ENCODE data around the gene STAT5B. TPM values are rescaled to one million over a fixed set of nuclear protein-coding genes. Genes with fewer than 3 reads are reported as not detected.

The STAT5B gene
- total RNA-seq, 1 experiment from 2014 or later, result 7.1 TPM

DNA sequence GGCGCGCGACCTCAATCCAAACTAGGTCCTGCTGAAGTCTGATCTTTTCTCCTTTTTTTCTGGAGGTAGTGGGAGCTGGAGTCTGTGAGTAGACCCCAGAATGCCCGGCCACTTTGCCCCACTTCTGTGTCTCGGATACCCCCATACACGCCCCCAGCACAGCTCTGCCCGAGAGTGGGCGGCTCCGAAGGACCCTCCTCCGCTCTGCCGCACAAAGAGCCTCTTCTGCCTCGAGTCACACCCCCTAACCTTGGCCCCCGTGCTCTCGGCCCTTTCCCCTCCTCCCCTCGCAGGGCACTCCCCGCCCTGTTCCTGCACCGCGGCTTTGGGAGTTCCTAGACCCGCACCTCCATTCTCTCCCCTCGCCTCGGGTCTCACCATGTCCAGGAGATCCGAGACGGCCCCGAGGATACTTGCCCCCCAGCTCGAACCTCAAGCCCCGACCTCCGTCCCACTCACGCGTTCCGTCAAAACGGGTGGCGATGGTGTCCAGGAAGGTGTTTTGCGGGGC, 95.7 kb downstream of the STAT5B start (continued):
- TF ChIP-seq, protein P1, sequence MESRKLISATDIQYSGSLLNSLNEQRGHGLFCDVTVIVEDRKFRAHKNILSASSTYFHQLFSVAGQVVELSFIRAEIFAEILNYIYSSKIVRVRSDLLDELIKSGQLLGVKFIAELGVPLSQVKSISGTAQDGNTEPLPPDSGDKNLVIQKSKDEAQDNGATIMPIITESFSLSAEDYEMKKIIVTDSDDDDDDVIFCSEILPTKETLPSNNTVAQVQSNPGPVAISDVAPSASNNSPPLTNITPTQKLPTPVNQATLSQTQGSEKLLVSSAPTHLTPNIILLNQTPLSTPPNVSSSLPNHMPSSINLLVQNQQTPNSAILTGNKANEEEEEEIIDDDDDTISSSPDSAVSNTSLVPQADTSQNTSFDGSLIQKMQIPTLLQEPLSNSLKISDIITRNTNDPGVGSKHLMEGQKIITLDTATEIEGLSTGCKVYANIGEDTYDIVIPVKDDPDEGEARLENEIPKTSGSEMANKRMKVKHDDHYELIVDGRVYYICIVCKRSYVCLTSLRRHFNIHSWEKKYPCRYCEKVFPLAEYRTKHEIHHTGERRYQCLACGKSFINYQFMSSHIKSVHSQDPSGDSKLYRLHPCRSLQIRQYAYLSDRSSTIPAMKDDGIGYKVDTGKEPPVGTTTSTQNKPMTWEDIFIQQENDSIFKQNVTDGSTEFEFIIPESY (IDR thresholded peaks at IDR 0.05; ENCODE audit: extremely low read depth, insufficient replicate concordance, low read length), result no peak
- no peak for TF ChIP-seq EGR1 (IDR thresholded peaks at IDR 0.05; ENCODE audit: low read depth)
- no peak for TF ChIP-seq TCF7L2 (IDR thresholded peaks at IDR 0.05; ENCODE audit: borderline replicate concordance, extremely low read depth, insufficient read depth, insufficient read length)

DNA sequence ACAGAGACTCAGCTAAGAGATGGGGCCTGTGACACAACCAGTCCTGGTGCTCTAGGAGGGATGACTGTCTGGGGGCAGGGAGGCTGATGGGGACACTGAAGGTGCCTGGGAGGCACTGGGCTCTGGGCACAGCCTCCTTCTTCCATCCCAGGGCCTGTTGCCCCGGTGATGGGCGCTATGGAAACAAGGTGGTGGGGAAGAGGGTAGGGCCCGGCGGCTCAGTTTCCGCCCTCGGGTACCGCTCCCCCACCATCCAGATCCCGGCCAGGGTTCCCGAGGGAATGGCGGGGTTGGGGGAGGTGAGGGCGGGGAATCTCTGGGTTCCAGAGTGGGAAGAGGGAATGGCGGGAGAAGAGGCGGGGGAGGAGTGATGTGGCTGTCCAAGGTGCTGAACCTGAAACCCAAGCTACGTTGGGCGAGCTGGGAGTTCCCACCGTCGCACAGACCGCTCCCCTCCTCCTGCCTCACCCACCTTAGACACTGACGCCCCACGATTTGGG, 96.2 kb downstream of the STAT5B start:
- Histone ChIP-seq H3K4me1 (ENCODE audit: control insufficient read depth in 1 of 2, insufficient read depth in 2 of 2, low read length in 2 of 2) (peaks cover 14 to 24% of the 10 kb centered on the region in 2 experiments), H3K79me2 (ENCODE audit: insufficient read depth, low read length) (no peaks in the 10 kb centered on the region), H3K27ac (ENCODE audit: low read depth, low read length) (no peak overlapping the region), H3K9me2 (ENCODE audit: insufficient read depth) (no peaks in the 10 kb centered on the region), H3K9ac (ENCODE audit: low read length) (no peak overlapping the region), H3K27me3 (ENCODE audit: insufficient read depth, low read length) (peaks cover 3% of the 10 kb centered on the region; the same call in 1 of the 2 replicates), H3K36me3 (ENCODE audit: control insufficient read depth in 1 of 2, insufficient read depth in 2 of 2, low read length in 2 of 2) (no peaks in the 10 kb centered on the region), H3K4me2 (ENCODE audit: low read length) (no peak overlapping the region), H3K9me3 (ENCODE audit: control insufficient read depth in 1 of 2, insufficient read depth in 1 of 2, low read depth in 1 of 2, low read length in 2 of 2) (no peaks in the 10 kb centered on the region), H3K4me3 (replicated peaks in 1 of 2; ENCODE audit: low read depth in 1 of 2, low read length in 2 of 2) (no peak overlapping the region), H2AFZ (ENCODE audit: low read depth, low read length, poor library complexity, severe bottlenecking) (no peak overlapping the region), H4K20me1 (ENCODE audit: insufficient read depth) (no peaks in the 10 kb centered on the region)
- RAD21 ChIA-PET (ENCODE audit: low non-redundant PET in 1 of 2, low total read pairs in 2 of 2, uncharacterized antibody in 2 of 2, unreplicated experiment in 2 of 2), result no interaction called here
- intact Hi-C loops (cut with micrococcal nuclease), result no loop called here
- BruUV-seq (replicated peaks), result no TSS peak
- no peak for TF ChIP-seq CEBPB (IDR thresholded peaks at IDR 0.05; ENCODE audit: low read depth)
- no peak for TF ChIP-seq CTCF (IDR thresholded peaks at IDR 0.05 in 2 of 3, conservative IDR thresholded peaks at IDR 0.05 in 1 of 3; ENCODE audit: borderline replicate concordance in 1 of 3, insufficient read depth in 1 of 3, low read depth in 2 of 3, low read length in 2 of 3)
- TF ChIP-seq, protein P2, sequence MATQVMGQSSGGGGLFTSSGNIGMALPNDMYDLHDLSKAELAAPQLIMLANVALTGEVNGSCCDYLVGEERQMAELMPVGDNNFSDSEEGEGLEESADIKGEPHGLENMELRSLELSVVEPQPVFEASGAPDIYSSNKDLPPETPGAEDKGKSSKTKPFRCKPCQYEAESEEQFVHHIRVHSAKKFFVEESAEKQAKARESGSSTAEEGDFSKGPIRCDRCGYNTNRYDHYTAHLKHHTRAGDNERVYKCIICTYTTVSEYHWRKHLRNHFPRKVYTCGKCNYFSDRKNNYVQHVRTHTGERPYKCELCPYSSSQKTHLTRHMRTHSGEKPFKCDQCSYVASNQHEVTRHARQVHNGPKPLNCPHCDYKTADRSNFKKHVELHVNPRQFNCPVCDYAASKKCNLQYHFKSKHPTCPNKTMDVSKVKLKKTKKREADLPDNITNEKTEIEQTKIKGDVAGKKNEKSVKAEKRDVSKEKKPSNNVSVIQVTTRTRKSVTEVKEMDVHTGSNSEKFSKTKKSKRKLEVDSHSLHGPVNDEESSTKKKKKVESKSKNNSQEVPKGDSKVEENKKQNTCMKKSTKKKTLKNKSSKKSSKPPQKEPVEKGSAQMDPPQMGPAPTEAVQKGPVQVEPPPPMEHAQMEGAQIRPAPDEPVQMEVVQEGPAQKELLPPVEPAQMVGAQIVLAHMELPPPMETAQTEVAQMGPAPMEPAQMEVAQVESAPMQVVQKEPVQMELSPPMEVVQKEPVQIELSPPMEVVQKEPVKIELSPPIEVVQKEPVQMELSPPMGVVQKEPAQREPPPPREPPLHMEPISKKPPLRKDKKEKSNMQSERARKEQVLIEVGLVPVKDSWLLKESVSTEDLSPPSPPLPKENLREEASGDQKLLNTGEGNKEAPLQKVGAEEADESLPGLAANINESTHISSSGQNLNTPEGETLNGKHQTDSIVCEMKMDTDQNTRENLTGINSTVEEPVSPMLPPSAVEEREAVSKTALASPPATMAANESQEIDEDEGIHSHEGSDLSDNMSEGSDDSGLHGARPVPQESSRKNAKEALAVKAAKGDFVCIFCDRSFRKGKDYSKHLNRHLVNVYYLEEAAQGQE (IDR thresholded peaks at IDR 0.05; ENCODE audit: low read depth), result peak; percentile 77
- no peak for TF ChIP-seq SRF (IDR thresholded peaks at IDR 0.05; ENCODE audit: low read depth)
- no peak for TF ChIP-seq YY1 (IDR thresholded peaks at IDR 0.05; ENCODE audit: extremely low read depth, insufficient replicate concordance, low read depth, low read length)
- DNase-seq (ENCODE audit: low read depth, low spot score) (no peak), ATAC-seq (no peak)
- POLR2A ChIA-PET, result no interaction called here
- CTCF ChIA-PET, result no interaction called here

Measured in HCT116 (cell line).